GM18520 (cell line): Measurements from ENCODE around the gene IFT25.
"Not testable (repeated sequence)": the region's sequence is repeated elsewhere in the genome, so short reads cannot be mapped to it uniquely, and the experiment has no call there.

Experiments
- ATAC-seq: cut with Tn5 transposase; IDR thresholded peaks from one replicate; pipeline ENCODE4 v1.9.1; 2021; ENCODE audit not compliant: unreplicated experiment

Gene IFT25

DNA sequence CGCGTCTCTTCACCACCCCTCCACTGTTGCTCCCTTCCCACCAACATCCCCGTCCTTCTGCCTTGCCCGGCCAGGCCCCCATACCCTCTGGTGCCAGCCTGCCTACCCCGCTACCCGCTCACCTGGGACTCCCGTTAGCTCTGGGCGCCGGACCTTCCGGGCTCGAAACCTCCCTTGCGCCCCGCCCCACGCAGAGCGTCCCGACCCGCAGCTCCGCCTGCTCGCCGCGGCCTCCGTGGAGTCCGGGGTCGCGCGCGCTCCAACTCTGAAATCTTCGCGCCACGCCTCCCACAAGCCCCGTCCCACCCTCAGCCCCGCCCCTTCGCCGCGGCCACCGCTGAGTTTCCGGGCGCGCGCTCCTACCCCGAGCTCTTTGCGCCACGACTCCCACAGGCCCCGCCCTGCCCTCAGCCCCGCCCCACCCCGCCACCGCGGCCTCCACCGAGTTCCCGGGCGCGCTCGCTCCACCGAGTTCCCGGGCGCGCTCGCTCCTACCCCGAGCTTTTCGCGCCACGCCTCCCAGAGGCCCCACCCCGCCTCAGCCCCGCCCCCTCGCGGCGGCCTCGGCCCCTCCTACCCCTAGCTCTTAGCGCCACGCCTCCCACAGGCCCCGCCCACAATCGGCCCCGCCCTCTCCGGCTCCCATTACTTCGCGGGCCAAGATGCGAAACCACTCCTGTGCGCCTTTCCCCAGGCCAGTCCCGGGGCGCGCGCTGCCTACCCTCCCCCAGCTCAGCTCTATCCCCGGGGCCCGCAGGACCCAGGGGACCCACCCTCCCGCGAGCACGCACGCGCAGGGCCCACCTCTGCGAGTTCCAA lies at the start of gene IFT25:
TSS of gene IFT25 (minus strand) at position 267 of the 819 bp plus-strand sequence. CDS start 5,617 bp downstream, outside the sequence.
- ATAC-seq: peak; percentile 38

DNA sequence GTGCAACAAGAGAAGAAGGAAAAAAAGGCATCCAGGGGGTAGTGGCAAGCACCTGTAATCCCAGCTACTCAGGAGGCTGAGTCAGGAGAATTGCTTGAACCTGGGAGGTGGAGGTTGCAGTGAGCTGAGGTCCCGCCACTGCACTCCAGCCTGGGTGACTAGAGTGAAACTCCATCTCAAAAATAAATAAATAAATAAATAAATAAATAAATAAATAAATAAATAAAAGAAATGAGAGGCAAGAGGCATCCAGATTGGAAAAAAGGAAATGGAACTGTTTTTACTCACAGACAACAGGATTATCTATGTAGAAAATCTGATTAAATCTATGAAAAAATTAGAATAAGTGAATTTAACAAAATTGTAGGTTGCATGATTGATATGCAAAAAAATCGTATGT lies 49.0 kb upstream of the IFT25 start:
- ATAC-seq: not testable (repeated sequence)

DNA sequence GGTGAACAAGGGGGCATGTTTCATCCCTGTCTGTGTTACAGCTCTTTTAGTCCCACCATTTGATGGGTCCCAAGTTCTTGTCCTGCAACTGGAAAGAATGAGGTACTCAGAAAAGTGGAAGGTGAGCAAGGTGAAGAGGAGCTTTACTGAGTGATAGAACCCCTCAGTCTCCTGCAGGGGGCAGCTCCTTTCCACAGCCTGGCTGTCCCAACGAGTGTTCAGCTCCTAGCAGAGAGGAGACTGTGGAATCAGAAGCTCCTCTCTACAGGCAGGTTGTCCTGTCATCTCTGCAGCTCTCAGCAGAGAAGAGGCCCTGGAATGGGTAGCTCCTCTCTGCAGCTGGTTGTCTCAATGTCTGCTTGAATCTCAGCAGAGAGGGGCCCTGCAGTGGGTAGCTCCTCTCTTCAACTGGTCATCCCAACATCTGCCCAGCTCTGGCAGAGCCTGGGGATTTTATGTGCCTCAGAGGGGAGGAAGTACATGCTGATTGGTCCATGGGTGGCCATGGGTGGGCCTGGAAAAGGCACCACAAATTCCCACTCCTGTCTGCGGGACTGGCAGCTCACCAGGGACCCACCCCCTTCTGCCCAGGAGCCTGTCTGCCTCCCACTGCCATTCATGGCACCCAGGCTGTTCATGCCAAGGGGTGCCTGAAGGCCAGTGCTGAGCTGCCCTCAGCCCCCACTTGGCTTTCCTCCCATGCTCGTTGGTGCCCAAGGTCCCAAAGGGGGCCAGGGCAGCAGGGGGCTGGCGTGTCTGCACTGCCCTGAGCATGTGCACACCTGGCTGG lies 46.8 kb upstream of the IFT25 start:
- no peak for ATAC-seq

DNA sequence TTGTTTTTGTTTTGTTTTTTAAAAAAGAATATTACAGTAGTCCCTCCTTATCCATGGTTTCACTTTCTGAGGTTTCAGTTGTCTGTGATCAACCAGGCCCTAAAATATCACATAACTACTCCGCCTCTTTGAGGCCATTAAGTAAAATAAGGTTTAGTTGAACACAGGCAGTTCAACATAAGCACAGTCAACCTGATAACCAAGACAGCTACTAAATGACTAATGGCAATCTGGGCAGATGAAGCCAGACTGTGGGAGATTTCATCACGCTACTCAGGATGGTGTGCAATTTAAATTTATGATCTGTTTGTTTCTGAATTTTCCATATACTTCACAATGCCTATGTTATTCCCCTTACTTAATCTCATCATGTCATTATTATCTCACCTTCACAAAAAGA lies 42.4 kb upstream of the IFT25 start:
- ATAC-seq: no peak

DNA sequence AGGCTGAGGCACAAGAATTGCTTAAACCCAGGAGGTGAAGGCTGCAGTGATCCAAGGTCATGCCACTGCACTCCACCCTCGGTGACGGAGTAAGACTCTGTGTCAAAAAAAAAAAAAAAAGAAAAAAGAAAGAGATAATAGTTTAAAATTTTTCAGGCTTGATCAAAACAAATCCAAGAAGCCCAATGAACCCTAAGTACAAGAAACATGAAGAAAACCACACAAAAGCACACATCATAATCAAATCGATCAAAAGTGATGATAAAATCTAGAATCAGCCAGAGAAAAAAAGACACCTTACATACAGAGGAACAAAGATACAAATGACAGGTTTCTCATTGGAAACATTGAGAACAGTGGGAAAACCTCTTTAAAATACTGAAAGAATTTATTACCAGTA lies 41.0 kb upstream of the IFT25 start:
- ATAC-seq: no peak

DNA sequence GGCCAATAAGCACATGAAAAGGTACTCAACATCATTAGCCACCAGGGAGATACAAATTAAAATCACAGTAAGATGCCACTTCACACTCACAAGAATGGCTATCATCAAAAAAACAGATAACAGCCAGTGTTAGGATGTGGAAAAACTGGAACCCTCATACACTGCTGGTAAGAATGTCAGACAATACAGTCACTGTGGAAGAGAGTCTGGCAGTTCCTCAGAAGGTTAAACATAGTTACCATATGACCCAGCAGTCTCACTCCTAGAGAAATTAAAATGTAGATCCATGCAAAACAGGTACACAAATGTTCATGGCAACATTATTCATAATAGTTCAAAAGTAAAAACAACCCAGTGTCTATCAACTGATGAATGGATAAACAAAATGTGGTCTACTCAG lies 39.2 kb upstream of the IFT25 start:
- no peak for ATAC-seq

DNA sequence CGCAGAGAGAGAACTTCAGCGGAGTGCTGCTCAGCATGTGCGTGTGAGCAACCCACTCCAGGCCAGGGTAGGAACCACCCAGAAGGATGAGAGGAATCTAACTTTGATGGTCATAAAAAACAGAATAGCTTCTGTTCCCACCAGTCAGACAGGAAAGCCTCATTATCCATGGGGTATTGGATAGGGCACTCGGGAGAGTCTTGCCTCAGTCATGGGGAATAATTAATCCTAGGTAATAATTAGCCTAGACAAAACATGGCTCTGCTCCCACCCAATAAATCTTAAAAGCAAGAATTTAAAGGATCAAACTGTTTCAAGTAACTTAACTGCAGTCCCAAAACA lies 37.2 kb upstream of the IFT25 start:
- ATAC-seq: no peak

DNA sequence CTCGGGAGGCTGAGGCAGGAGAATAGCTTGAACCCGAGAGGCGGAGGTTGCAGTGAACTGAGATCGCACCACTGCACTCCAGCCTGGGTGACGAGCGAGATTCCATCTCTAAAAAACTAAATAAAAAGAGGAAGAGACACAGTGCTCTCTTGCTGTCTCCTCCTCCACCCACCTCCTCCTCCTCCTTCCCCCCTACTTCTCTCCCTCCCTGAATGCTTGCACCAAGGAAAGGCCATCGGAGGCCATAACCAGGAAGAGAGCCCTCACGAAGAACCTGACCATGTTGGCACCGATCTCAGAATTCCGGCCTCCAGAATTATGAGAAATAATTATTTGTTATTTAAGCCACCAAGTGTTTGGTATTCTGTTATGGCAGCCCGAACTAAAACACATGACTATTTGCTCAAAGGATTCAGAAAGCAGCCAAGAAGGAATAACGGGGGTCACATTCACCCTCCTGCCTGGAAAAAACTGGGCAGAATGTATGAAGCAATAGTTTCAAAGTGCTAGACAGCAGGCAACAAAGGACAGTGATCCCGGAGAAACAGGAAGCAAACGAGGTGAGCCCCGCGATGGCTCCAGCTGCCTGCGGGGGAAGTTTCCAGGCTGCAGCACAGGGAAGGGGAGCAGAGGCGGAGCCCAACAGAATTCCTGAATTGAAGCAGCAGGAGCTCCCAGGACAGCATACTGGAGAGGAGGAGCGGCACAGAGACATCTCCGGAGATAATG lies 36.7 kb upstream of the IFT25 start:
- no peak for ATAC-seq

DNA sequence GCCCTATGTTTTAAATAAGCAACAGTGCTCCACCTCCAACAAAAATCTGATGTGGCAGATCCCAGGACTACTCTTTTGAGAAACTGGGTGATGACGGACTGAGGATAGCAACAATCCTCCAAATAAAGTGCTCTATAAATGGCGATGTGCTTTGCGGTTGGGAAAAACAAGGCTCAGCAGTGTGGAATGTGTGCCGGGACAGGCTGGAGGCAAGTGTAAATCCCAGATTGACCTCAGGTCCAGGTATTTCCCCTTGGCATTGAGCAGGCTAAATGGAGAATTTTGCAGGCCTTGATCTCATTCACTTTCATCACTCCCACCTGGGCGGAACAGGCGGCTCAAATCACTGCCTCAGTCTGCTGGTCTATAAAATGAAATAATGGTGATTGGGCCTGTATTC lies 35.7 kb upstream of the IFT25 start:
- ATAC-seq: no peak

DNA sequence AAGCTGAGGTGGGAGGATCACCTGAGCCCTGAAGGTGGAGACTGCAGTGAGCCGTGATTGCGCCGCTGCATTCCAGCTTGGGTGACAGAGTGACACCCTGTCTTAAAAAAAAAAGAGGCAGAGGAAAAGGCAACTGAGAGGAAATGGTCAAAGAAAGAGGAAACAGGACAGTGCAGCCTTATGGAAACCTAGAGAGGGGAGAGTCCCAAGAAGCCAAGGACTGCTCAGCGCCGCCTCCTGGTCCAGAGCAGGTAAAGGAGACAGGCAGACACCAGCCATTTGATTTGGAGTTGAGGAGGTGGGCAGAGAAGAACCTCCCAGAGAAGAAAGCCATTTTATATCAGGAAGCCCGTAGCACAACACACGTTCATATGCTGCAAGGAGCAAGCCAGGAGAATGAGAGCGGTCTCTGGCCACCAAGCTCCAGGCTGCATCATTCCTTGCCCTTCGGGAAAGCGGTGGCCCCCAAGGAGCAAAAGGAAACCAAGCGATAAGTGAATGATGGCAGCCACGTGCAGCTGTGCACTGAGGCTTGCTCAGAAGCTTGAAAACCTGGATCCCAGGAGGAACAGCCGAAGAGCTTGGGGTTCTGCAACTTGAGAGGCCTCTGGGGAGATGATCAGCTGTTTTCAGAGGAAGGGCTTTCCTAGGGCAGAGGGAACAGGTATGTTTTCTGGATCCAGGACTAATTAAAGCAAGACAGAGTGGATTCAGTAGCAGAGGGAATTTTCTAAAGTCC lies 34.4 kb upstream of the IFT25 start:
- no peak for ATAC-seq

DNA sequence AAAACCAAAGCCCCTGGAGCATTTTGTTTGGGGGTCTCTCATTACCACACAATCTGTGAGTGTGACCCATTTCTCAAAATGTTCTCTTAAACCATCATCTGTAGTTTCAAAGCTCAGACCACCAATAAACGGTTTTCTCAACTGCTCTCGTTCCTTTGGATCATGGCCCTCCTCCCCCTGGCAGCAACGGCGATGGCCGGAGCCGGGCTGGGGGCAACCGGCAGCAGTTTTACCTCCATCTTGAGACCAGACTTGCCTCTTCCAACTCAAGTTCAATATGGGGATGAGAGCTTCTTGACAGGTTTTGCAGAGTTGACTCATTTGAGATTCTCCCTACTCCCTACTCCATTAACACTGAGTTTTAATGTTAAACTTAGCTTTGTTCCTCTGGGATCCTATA lies 30.4 kb upstream of the IFT25 start:
- no peak for ATAC-seq

DNA sequence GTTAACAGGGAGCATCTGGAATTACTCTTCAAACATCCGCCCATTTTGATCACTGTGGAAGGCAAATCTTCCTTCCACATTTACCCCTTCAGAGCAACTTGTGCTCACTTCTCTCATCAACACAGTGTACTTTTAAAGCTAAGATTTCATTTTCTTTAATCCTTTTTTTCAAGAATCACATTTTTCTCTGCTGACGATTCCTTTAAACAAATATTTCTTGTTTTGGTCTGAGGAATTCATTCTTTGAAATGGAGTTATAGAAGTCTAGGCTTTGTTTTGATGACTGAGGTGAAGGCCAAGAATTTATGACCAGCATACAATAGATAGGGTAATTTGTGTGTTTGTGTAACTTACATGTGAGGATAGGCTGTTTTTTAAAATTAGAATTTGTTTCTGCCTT lies 26.2 kb upstream of the IFT25 start:
- no peak for ATAC-seq

DNA sequence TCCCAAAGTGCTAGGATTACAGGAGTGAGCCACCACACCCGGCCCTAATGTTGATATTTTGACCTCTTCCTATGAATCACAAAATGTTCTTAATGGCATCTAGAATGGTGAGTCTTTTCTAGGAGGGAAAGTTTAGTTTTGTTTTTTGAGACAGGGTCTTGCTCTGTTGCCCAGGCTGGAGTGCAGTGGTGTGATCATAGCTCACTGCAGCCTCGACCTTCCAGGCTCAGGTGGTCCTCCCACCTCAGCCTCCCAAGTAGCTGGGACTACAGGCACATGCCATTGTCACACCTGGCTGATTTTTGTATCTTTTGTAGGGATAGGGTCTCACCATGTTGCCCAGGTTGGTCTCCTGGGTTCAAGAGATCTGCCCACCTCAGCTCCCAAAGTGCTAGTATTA lies 23.8 kb upstream of the IFT25 start:
- not testable (repeated sequence) for ATAC-seq

DNA sequence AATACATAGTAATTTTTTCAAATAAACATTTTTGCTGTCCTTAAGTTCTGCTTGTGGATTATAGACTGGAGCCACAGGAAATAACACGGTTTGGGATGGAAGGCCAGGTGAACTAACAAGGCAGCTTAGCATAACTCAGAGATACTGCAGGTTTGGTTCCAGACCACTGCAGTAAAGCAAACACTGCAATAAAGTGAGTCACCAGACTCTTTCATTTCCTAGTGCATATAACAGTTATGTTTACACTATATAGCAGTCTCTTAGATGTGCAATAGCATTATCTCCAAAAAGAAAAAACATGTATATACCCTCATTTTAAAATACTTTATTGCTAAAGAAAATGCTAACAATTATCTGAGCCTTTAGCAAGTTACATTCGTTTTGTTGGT lies 22.6 kb upstream of the IFT25 start:
- no peak for ATAC-seq

DNA sequence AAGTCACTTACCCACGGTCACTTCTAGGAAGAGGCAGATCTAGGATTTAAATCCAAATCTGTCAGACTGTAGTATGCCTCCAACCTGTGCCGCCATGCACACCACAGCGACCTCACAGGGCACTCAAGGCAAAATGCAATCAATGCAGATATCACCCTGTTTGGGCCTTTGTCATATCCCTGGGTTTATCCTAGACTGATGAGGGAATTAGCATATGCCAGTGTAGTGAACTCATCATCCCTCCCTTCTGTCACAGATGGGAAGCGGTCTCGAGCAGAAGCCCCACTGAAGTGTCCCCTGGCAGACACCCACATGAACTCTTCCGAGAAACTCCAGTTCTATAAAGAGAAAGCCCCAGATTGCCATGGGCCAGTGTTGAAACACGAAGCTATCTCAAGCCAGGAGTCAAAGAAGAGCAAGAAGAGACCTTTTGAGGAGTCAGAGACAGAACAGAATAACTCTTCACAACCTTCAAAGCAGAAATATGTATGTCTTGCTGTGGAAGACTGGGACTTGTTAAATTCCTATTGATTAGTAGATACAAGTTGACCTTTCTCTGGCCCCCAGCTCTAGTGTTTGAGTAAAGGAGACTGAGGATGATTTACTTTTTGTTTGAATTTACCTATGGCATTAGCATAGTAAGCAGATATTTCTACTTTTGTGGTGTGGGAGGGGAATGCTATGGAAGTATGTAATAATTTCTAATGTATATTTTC lies 22.1 kb upstream of the IFT25 start:
- ATAC-seq: no peak

DNA sequence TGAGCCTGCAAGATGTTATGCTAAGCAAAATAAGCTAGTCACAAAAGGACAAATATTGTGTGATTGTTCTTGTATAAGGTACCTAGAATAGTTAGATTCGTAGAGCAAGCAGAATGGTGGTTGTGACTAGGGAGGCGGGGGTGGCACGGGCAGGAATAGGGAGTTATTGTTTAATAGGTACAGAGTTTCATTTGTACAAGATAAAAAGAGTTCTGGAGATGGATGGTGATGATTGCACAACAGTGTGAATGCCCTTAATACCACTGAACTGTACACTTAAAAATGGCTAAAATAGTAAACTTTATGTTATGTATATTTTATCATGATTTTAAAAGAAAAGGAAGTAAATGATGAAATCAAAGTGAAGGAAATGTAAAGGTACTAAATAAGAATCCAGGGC lies 21.3 kb upstream of the IFT25 start:
- ATAC-seq: no peak

DNA sequence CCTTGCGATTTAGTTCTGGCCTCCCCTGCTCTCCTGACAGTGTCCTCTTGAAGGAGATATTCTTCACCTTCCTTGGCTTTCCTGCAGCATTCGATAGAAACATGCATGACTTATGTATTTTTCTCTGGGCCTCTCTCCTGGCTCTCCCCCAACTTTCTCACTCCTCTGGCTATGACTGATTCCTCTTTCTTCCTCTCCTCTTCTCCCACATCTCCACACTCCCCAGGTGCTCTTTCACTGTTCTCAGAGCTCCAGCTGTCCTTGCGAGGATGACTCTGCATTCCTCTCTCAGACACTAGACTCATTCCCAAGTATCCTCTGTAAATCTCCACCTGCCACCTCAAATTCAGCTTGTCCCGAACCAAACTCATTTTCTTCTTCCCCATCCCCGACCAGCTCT lies 18.6 kb upstream of the IFT25 start:
- ATAC-seq: no peak

DNA sequence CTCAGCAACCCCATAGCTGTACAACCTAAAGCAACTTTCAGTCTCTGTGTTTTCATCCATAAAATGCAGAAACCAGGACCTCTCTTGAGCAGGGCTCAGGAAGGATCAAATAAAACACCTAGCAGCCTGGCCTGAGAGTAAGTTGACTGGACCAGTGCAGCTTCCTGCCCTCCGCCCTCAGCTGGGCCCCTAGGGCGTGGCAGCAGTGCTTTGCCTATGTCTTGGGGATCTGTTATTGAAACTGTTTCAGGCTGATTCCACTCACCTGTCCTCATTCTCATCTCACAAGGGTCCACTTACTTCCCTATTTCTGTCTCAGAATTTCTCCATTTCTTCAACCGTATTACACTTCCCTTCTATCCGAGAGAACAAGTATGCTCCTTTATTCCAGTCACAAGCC lies 18.0 kb upstream of the IFT25 start:
- no peak for ATAC-seq

DNA sequence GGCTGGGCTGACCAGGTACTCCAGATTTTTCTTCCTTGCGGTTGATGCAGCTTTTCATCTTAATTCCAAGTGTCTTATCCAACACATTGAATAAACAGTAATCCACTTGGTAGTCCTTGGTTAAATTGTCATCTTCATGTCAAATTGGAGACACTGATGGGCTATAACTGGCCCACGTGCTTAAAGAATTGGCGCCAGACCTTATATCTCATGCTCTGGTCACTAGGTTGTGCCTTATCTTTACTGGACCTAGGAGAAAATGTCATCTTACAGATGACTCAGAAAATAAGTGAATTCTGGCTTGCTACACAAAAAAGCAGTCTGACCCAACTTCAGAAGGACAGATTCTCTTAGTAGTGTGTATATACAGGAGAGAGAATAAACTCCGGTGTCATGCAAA lies 16.9 kb upstream of the IFT25 start:
- ATAC-seq: no peak

DNA sequence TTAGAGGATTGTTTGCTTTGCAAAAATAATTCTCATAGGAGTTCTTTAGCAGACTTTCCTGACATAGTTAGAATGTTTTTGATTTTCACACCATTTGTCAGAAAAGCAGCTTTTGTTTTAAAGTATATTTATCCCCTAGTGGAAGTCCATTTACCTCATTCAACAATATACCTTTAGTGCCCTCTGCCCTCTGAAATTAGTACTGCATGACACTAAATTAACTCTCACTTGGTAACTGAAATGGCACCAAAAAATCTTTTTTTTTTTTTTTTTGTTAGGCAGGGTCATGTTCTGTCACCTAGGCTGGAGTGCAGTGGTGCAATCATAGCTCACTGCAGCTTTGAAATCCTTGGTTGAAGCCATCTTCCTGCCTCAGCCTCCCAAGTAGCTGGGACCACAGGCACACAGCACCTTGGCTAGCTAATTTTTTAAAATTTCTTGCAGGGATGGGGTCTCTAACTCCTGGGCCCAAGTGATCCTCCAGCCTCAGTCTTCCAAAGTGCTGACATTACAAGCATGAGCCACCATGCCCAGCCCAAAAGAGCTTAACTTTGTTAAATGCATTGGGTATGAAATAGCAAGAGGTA lies 14.3 kb upstream of the IFT25 start:
- ATAC-seq: no peak
